A549 (cell line): ENCODE data around the gene MED27. TPM values are rescaled to one million over a fixed set of nuclear protein-coding genes. Genes with fewer than 3 reads are reported as not detected.

Experiments used
- ATAC-seq, 2 experiments: fragments of 200-7000 bp in 1 of 2; fragments of >200 bp in 1 of 2; cut with Nextera tagmentation in 1 of 2; cut with Tn5 transposase in 1 of 2; 3 replicates each; pipeline versions ENCODE4 v1.8.0 to v1.9.1; 2018 to 2020; ENCODE audit warnings: mild to moderate bottlenecking in 1 of 2, moderate library complexity in 1 of 2
- CTCF ChIA-PET: fragments of 300-600 bp; sonication (Branson Sonifier 250); formaldehyde crosslinking; extraction: SDS; loops from one replicate; lab custom pipeline; 2021; ENCODE audit warnings: antibody characterized with exemption, inconsistent platforms; lab: Yijun Ruan, JAX
- POLR2A ChIA-PET: fragments of 350-600 bp; formaldehyde crosslinking; extraction: SDS; loops from one replicate; lab custom pipeline; 2021; ENCODE audit warnings: antibody characterized with exemption, inconsistent platforms; lab: Yijun Ruan, JAX
- DNase-seq, 2 experiments: peaks; one replicate each; pipeline versions ENCODE4 v3.0.0 to v3.0.0-alpha.2; 2011 to 2016; ENCODE audit warnings: low read depth in 1 of 2, low spot score in 1 of 2
- FAIRE-seq: peaks from 2 replicates; lab custom pipeline; 2011; peaks lifted over from hg19 to GRCh38; lab: Jason Lieb, UNC
- H3K27ac ChIP-seq, 2 experiments: fragments of >200 bp; sonication (Bioruptor Twin); formaldehyde crosslinking; 3 replicates each; pipeline ENCODE4 v1.5.1; 2016 to 2017
- H3K4me1 ChIP-seq: fragments of >200 bp; sonication (Bioruptor Twin); formaldehyde crosslinking; 3 replicates; pipeline ENCODE4 v1.6.1; 2016
- H3K4me2 ChIP-seq: fragments of >200 bp; sonication (Bioruptor Twin); formaldehyde crosslinking; 3 replicates; pipeline ENCODE4 v1.6.1; 2016
- H3K4me3 ChIP-seq: fragments of >200 bp; sonication (Bioruptor Twin); formaldehyde crosslinking; 3 replicates; pipeline ENCODE4 v1.5.1; 2016
- H3K9me3 ChIP-seq: fragments of >200 bp; sonication (Bioruptor Twin); formaldehyde crosslinking; 3 replicates; pipeline ENCODE4 v1.6.1; 2016
- ATOH8 ChIP-seq: fragments of 250-450 bp; sonication (Bioruptor Pico); IDR thresholded peaks from 2 replicates; pipeline ENCODE4 v1.5.0; 2020; ENCODE audit warnings: low read depth, mild to moderate bottlenecking, moderate library complexity
- CBX8 ChIP-seq: fragments of 200-600 bp; sonication (generic); IDR thresholded peaks from 2 replicates; pipeline ENCODE4 v1.6.1; 2016
- CHD2 ChIP-seq: fragments of 150-350 bp; IDR thresholded peaks from 2 replicates; pipeline ENCODE4 v1.6.1; 2014; ENCODE audit warnings: low read length; ENCODE audit not compliant: partially characterized antibody
- CHD4 ChIP-seq: fragments of 200-600 bp; sonication (generic); IDR thresholded peaks from 2 replicates; pipeline ENCODE4 v1.6.1; 2016; ENCODE audit warnings: antibody characterized with exemption, mild to moderate bottlenecking, borderline replicate concordance
- CTCF ChIP-seq: fragments of >200 bp; sonication (Bioruptor Twin); formaldehyde crosslinking; IDR thresholded peaks from 3 replicates; pipeline ENCODE4 v1.5.1; 2016
- EHF ChIP-seq: fragments of 250-450 bp; sonication (Bioruptor Pico); IDR thresholded peaks from 2 replicates; pipeline ENCODE4 v1.5.0; 2020; ENCODE audit warnings: mild to moderate bottlenecking
- EHMT2 ChIP-seq: fragments of 200-600 bp; sonication (generic); IDR thresholded peaks from 2 replicates; pipeline ENCODE4 v1.6.1; 2016; ENCODE audit warnings: antibody characterized with exemption, low read depth, mild to moderate bottlenecking, moderate library complexity
- ELK1 ChIP-seq: fragments of 150-350 bp; IDR thresholded peaks from 2 replicates; pipeline ENCODE4 v1.6.1; 2014; ENCODE audit warnings: low read depth, mild to moderate bottlenecking, low read length
- EP300 ChIP-seq, 2 experiments: fragments of >200 bp; sonication (Bioruptor Twin); formaldehyde crosslinking; IDR thresholded peaks; 2 replicates in 1 of 2; 3 replicates in 1 of 2; pipeline ENCODE4 v1.6.1; 2016 to 2017
- ESRRA ChIP-seq: fragments of 150-350 bp; IDR thresholded peaks from 2 replicates; pipeline ENCODE4 v1.6.1; 2014; ENCODE audit warnings: mild to moderate bottlenecking, low read length, borderline replicate concordance
- FOXS1 ChIP-seq: fragments of 250-450 bp; sonication (Bioruptor Pico); IDR thresholded peaks from 2 replicates; pipeline ENCODE4 v1.5.0; 2020; ENCODE audit warnings: mild to moderate bottlenecking, moderate library complexity
- HMGXB4 ChIP-seq: fragments of 250-450 bp; sonication (Bioruptor Pico); IDR thresholded peaks from 2 replicates; pipeline ENCODE4 v1.5.0; 2021; ENCODE audit warnings: mild to moderate bottlenecking, moderate library complexity, borderline replicate concordance
- HOXA7 ChIP-seq: fragments of 250-450 bp; sonication (Bioruptor Pico); IDR thresholded peaks from 2 replicates; pipeline ENCODE4 v1.5.0; 2020; ENCODE audit warnings: mild to moderate bottlenecking, moderate library complexity
- HOXB13 ChIP-seq: fragments of 250-450 bp; sonication (Bioruptor Pico); IDR thresholded peaks from 2 replicates; pipeline ENCODE4 v1.5.0; 2020; ENCODE audit warnings: low read depth, mild to moderate bottlenecking, moderate library complexity
- JUN ChIP-seq, 2 experiments: fragments of >200 bp; sonication (Bioruptor Twin); formaldehyde crosslinking; IDR thresholded peaks; 2 replicates in 1 of 2; 3 replicates in 1 of 2; pipeline ENCODE4 v1.6.1; 2016 to 2017
- JUNB ChIP-seq: fragments of >200 bp; sonication (Bioruptor Twin); formaldehyde crosslinking; IDR thresholded peaks from 2 replicates; pipeline ENCODE4 v1.6.1; 2016
- KDM1A ChIP-seq: fragments of 200-600 bp; sonication (generic); IDR thresholded peaks from 2 replicates; pipeline ENCODE4 v1.6.1; 2016; ENCODE audit warnings: low read depth, mild to moderate bottlenecking
- MYC ChIP-seq: IDR thresholded peaks from 2 replicates; pipeline ENCODE4 v1.6.1; 2012; ENCODE audit warnings: mild to moderate bottlenecking, inconsistent platforms, low read length, improper control_type of control experiment, borderline replicate concordance
- NFE2L2 ChIP-seq: fragments of 150-350 bp; conservative IDR thresholded peaks from 2 replicates; pipeline ENCODE4 v1.6.1; 2014; ENCODE audit warnings: low read length
- NR3C1 ChIP-seq: fragments of >200 bp; sonication (Bioruptor Twin); formaldehyde crosslinking; IDR thresholded peaks from 3 replicates; pipeline ENCODE4 v1.6.1; 2017
- PHF8 ChIP-seq: fragments of 200-600 bp; sonication (generic); IDR thresholded peaks from 2 replicates; pipeline ENCODE4 v1.6.1; 2016; ENCODE audit warnings: low read depth, mild to moderate bottlenecking, antibody characterized with exemption, moderate library complexity, borderline replicate concordance
- POLR2A ChIP-seq: IDR thresholded peaks from 2 replicates; pipeline ENCODE4 v1.6.1; 2012; ENCODE audit warnings: mild to moderate bottlenecking, low read length
- POLR2AphosphoS2 ChIP-seq: conservative IDR thresholded peaks from 2 replicates; pipeline ENCODE4 v1.6.1; 2012; ENCODE audit warnings: low read length, improper control_type of control experiment, inconsistent platforms
- RAD21 ChIP-seq, 2 experiments: fragments of >200 bp in 1 of 2; sonication (Bioruptor Twin) in 1 of 2; formaldehyde crosslinking in 1 of 2; IDR thresholded peaks in 1 of 2; conservative IDR thresholded peaks in 1 of 2; 2 replicates in 1 of 2; 3 replicates in 1 of 2; pipeline ENCODE4 v1.6.1; 2012 to 2018; ENCODE audit warnings: inconsistent platforms in 1 of 2
- RARB ChIP-seq: fragments of 250-450 bp; sonication (Bioruptor Pico); IDR thresholded peaks from 2 replicates; pipeline ENCODE4 v1.8.0; 2021; ENCODE audit warnings: mild to moderate bottlenecking, moderate library complexity
- RCOR1 ChIP-seq: fragments of 150-350 bp; IDR thresholded peaks from 2 replicates; pipeline ENCODE4 v1.6.1; 2014; ENCODE audit warnings: antibody characterized with exemption, low read length, low read depth
- SMC3 ChIP-seq: fragments of >200 bp; sonication (Bioruptor Twin); formaldehyde crosslinking; IDR thresholded peaks from 3 replicates; pipeline ENCODE4 v1.6.1; 2018; ENCODE audit warnings: inconsistent platforms
- TFCP2L1 ChIP-seq: fragments of 250-450 bp; sonication (Bioruptor Pico); IDR thresholded peaks from 2 replicates; pipeline ENCODE4 v1.5.0; 2021; ENCODE audit warnings: mild to moderate bottlenecking
- TP53 ChIP-seq: fragments of 250-450 bp; sonication (Bioruptor Pico); IDR thresholded peaks from 2 replicates; pipeline ENCODE4 v1.5.0; 2021; ENCODE audit warnings: mild to moderate bottlenecking, moderate library complexity
- ZFP36 ChIP-seq: fragments of 450-650 bp; IDR thresholded peaks from 2 replicates; pipeline ENCODE4 v1.6.1; 2014; ENCODE audit warnings: borderline replicate concordance; ENCODE audit not compliant: partially characterized antibody
- ZNF302 ChIP-seq: fragments of 250-450 bp; sonication (Bioruptor Pico); IDR thresholded peaks from 2 replicates; pipeline ENCODE4 v1.9.0; 2021; ENCODE audit warnings: inconsistent platforms, mild to moderate bottlenecking, moderate library complexity
- ZSCAN20 ChIP-seq: fragments of 250-450 bp; sonication (Bioruptor Pico); IDR thresholded peaks from 2 replicates; pipeline ENCODE4 v1.8.0; 2022; ENCODE audit warnings: mild to moderate bottlenecking, moderate library complexity
- WGBS: methylation state at CpG from one replicate; pipeline ENCODE4 v1.1.6; 2017; ENCODE audit errors: missing lambda C conversion rate; 5-methylcytosine and 5-hydroxymethylcytosine counted together
- polyA plus RNA-seq, 4 experiments: library from polyadenylated mRNA; depleted of rRNA in 3 of 4; stranded (reverse); fragments of >200 nt; fragmentation: RNase III in 1 of 4; extraction: RNeasy Plus Mini Kit Qiagen cat#74134 plus additional on column Dnase treatment in 1 of 4; gene quantifications; 2 replicates in 3 of 4; 3 replicates in 1 of 4; pipeline ENCODE4 v1.2.3, GENCODE V29; 2011 to 2017

The MED27 gene
- polyA plus RNA-seq, 2 of the 4 experiments (the other 2 are of a cell fraction), result 24.2 to 37.8 TPM

GRCh38 chr9:131927091-131927490 is 152.6 kb downstream of the MED27 start:
- Histone ChIP-seq H3K9me3 (no peaks in the 10 kb centered on the region), H3K27ac (no peak overlapping the region)
- ChIA-PET CTCF (interaction anchor here (0.8 kb wide), 1 partner anchor 309 kb away, joined by 3 read pairs; no protein-coding TSS in a partner anchor), POLR2A (no interaction called here)
- DNase-seq (no peak), FAIRE-seq (no peak)
- 88% methylated on average over 3 of the region's 3 CpGs for WGBS
- no peak for TF ChIP-seq JUNB
- no peak for TF ChIP-seq MYC
- no peak for TF ChIP-seq EP300 (IDR thresholded peaks at IDR 0.05)
- no peak for TF ChIP-seq CHD4
- TF ChIP-seq EHF, result no peak
- no peak for TF ChIP-seq KDM1A
- TF ChIP-seq HOXB13 (CRISPR knock-in tag), result no peak
- no peak for TF ChIP-seq TP53 (CRISPR knock-in tag)
- TF ChIP-seq HOXA7 (CRISPR knock-in tag), result no peak
- no peak for TF ChIP-seq ZNF302 (CRISPR knock-in tag)
- TF ChIP-seq FOXS1 (CRISPR knock-in tag), result no peak
- TF ChIP-seq ZFP36, result no peak
- TF ChIP-seq SMC3, result no peak
- no peak for TF ChIP-seq HMGXB4 (CRISPR knock-in tag)
- no peak for TF ChIP-seq ATOH8
- TF ChIP-seq CHD2, result no peak
- no peak for TF ChIP-seq POLR2A
- no peak for TF ChIP-seq CTCF
- no peak for TF ChIP-seq NFE2L2
- no peak for TF ChIP-seq PHF8
- TF ChIP-seq, all 56 proteins: peak for 0
- H3K4me1 ChIP-seq, result no peaks in the 10 kb centered on the region
- ATAC-seq, result no peak
- no peak overlapping the region for H3K4me3 ChIP-seq
- H3K4me2 ChIP-seq, result no peak overlapping the region

- Histone ChIP-seq H3K4me3 (no peak overlapping the region), H3K27ac (no peak overlapping the region), H3K9me3 (no peaks in the 10 kb centered on the region), H3K4me2 (no peak overlapping the region), H3K4me1 (no peaks in the 10 kb centered on the region)
- ATAC-seq (no peak), FAIRE-seq (no peak), DNase-seq (no peak)
- ChIA-PET CTCF (no interaction called here), POLR2A (no interaction called here)
- 87% methylated on average over 6 of the region's 6 CpGs for WGBS
- no peak for TF ChIP-seq RCOR1
- no peak for TF ChIP-seq ATOH8
- TF ChIP-seq ELK1, result no peak
- TF ChIP-seq ZSCAN20 (CRISPR knock-in tag), result no peak
- TF ChIP-seq MYC, result no peak
- TF ChIP-seq EHMT2, result no peak
- no peak for TF ChIP-seq POLR2A
- no peak for TF ChIP-seq JUN (IDR thresholded peaks at IDR 0.05)
- no peak for TF ChIP-seq ESRRA
- TF ChIP-seq RARB (CRISPR knock-in tag), result no peak
- no peak for TF ChIP-seq TFCP2L1 (CRISPR knock-in tag)
- TF ChIP-seq ZFP36, result no peak
- TF ChIP-seq HOXB13 (CRISPR knock-in tag), result no peak
- TF ChIP-seq NR3C1, result no peak
- no peak for TF ChIP-seq CBX8
- no peak for TF ChIP-seq RAD21 (conservative IDR thresholded peaks at IDR 0.05 in 1 of 2, IDR thresholded peaks at IDR 0.05 in 1 of 2)
- TF ChIP-seq POLR2AphosphoS2, result no peak
Observed at GRCh38 chr9:131926360-131926922, 153.2 kb downstream of the MED27 start.
